GM12872 (cell line): ENCODE data around the gene GOLGA7B.

ENCODE experiments used
- TF ChIP-seq, protein P1 (sequence below): IDR thresholded peaks from 3 replicates; pipeline ENCODE4 v1.5.1; 2011; ENCODE audit warnings: low read depth, mild to moderate bottlenecking, low read length, moderate library complexity; ENCODE audit not compliant: insufficient read depth

The GOLGA7B gene

DNA sequence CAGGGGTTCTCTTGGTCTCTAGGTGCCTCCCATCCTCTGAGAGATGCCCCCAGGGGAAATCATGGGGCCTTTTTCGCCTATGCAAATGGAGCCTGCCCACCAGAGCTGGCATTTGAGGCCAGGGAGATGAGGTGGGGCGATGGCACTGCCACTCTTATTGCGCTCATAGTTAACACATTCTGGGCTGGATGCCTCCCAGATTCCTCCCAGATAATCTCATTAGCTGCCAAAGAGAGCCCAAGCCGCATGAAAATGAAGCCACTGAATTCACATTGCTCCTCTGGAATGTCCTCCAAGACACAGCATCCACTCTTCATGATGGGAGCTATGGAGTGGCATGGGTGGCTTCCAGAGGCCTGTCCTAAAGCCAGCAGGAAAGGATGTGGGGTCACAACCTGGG lies 61.0 kb downstream of the GOLGA7B start:
- TF ChIP-seq, protein P1, sequence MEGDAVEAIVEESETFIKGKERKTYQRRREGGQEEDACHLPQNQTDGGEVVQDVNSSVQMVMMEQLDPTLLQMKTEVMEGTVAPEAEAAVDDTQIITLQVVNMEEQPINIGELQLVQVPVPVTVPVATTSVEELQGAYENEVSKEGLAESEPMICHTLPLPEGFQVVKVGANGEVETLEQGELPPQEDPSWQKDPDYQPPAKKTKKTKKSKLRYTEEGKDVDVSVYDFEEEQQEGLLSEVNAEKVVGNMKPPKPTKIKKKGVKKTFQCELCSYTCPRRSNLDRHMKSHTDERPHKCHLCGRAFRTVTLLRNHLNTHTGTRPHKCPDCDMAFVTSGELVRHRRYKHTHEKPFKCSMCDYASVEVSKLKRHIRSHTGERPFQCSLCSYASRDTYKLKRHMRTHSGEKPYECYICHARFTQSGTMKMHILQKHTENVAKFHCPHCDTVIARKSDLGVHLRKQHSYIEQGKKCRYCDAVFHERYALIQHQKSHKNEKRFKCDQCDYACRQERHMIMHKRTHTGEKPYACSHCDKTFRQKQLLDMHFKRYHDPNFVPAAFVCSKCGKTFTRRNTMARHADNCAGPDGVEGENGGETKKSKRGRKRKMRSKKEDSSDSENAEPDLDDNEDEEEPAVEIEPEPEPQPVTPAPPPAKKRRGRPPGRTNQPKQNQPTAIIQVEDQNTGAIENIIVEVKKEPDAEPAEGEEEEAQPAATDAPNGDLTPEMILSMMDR, result no peak

DNA sequence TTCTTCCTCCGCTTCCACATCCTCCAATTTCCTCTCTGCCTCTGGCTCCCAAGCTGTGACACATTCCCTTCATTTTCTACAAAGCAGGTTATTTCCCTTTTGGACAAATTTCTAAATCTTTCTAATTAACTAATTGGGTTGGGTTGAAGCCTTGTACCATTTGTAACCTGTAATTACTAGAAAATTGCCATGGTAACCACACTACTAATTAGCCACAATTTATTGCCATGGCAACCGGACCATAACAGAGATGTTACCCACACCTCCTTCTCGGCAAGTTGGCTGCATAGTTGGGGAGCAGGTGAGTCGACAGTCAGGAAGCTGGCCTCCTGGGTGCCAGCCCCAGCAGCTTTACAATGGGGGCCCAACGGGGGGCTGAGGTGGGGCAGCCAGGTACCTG lies 61.6 kb downstream of the GOLGA7B start:
- TF ChIP-seq, protein P1, result no peak

DNA sequence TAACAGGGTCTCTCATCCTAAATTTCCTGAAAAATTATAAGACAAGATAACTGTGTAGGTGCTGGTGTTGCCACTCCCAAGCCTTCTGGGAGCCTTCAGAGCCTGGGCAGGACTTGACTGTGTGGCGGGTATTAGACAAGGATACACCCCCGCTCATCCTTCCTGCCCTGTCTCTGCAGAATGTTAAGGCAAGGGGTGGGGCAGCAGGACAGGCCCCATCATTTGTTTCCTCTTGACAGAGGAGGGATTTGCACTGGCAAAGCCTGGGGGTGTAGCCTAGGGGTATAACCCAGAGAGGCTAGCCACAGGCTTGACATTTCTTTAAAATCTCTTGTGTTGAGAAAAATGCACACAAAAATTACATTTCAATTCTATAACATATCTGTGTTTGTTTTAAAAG lies 63.5 kb downstream of the GOLGA7B start:
- TF ChIP-seq, protein P1, result no peak

DNA sequence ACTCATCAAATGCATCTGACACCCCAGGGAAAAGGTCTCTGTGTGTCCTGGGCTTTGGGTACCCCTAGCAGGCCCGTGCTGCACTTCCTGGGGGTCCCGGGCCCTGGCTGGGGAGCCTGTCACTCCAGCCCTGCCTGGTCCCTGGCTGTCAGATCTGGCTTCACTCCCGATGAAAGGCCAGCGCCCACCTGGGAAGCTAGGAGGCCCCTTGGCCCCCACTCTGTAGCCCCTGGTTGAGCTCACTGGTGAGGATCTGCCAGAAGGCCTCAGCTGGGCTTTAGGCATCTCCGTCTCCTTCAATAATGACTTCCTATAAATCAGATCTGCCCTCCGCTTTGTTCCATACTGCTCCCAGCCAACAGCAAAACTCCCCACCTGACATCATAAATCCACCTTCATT lies 64.0 kb downstream of the GOLGA7B start:
- TF ChIP-seq, protein P1, result no peak

DNA sequence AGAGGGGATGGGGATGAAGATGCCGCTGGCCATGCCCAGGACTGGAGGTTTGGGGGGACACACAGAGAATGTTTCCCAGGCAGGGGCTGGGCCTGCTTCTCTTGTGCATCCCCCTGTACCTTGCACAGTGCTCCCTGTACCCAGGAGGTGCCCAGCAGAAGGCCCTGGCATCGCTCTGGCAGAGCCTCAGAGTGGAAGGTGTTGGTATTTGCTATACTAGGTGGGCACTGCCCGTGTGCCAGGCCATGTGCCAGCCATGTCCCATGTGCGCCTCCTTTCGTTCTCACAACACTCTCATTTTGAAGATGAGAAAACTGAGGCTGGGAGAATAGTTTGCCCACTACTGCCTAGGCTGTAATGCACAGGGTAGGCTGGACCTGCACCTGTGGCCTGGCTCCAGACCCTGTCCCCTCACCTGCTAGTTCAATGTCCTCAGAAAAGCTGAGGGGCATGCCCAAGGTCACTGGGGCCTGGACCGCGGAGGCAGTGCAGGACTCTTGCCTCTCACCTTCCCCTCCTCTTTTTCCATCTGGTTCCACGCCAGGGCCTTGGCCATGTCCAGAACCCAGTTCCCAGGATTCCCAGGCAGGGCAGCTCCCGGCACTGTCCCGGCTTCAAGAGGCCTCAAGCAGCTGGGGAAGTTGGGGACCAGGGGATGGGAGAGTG lies 64.7 kb downstream of the GOLGA7B start:
- TF ChIP-seq, protein P1, result no peak

DNA sequence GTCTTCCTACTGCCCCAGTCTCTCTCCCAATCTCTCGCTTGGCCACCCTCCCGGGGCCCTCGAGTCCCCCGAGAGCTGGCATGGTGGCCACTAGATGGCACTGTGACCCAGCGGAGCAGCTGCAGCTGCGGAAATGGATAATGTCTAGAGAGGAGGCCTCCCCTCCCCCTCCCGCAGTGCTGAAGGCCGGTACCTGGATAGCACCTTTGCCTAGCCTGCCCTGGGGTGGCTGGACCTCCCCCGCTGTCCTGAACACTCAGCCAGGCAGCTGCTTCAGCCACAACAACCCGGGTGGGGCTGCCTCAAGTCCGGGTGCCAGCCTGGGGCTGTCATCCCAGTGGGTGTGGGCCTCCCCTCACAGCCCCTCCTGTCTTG lies 65.2 kb downstream of the GOLGA7B start:
- TF ChIP-seq, protein P1, result peak; percentile 90

DNA sequence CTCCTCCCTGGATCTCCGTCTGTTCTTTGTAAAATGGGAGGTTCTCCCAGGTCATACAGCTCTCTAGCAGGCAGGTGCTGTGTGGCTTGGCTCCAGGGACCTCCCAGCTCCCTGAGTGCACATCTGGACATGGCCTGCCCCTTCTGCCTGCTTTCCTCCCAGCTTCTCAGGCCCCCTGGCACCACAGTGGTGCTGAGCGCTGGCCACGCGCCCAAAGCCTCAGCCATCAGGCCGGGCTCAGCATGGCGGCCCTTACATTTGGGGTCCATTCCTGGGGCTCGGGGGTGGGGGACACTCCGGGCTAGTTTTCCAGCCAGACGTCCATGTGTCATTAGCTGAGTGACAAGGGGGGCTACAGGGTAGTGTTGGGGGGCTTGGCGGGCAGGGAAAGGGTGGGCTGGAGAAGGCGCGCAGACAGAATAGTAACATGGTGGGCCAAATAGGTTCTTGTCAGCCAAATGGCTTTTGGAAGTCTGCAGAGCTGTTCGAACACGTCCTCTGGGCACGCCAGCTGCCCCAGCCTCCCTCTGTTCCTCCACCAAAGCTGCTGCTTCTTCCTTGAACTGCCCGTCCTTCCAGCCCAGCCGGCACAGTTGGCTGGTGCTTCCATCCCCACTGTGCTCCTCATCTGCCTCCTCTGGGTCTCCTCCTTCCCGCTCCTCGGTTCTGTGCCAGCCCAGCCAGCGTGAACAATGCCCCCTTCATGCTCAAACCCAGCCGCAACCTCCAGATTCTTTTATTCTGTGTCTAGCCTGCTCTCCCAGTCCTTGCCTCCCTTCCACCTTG lies 65.9 kb downstream of the GOLGA7B start:
- TF ChIP-seq, protein P1, result no peak
